Spleen (tissue), 11 donors: ENCODE data around the gene PYGO2. TPM values are rescaled to one million over a fixed set of nuclear protein-coding genes. Genes with fewer than 3 reads are reported as not detected.

Experiments used
- DNase-seq: peaks from one replicate; pipeline ENCODE4 v3.0.0-alpha.2; 2020
- H3K27ac ChIP-seq, 8 donors: fragments of 200-600 bp; sonication (generic) in 7 of 8; 1 replicate in 4 of 8; 2 replicates in 4 of 8; pipeline versions ENCODE4 v1.5.0 to v1.8.0; 2016 to 2021; ENCODE audit warnings: inconsistent platforms in 4 of 8, mild to moderate bottlenecking in 4 of 8, moderate library complexity in 1 of 8
- H3K27me3 ChIP-seq, 7 donors: fragments of 200-600 bp; sonication (generic) in 6 of 7; replicated peaks in 1 of 7; 1 replicate in 4 of 7; 2 replicates in 3 of 7; pipeline versions ENCODE4 v1.5.0 to v1.8.0; 2016 to 2021; ENCODE audit warnings: inconsistent platforms in 3 of 7, mild to moderate bottlenecking in 1 of 7
- H3K36me3 ChIP-seq, 6 donors: fragments of 200-600 bp; sonication (generic) in 5 of 6; 1 replicate in 4 of 6; 2 replicates in 2 of 6; pipeline versions ENCODE4 v1.5.0 to v1.8.0; 2016 to 2021; ENCODE audit warnings: inconsistent platforms in 2 of 6
- H3K4me1 ChIP-seq, 6 donors: fragments of 200-600 bp; sonication (generic) in 5 of 6; 1 replicate in 3 of 6; 2 replicates in 3 of 6; pipeline versions ENCODE4 v1.5.0 to v1.8.0; 2016 to 2021; ENCODE audit warnings: inconsistent platforms in 3 of 6
- H3K4me3 ChIP-seq, 8 donors: fragments of 200-600 bp; sonication (generic) in 7 of 8; 1 replicate in 4 of 8; 2 replicates in 4 of 8; pipeline versions ENCODE4 v1.5.0 to v1.8.0; 2016 to 2021; ENCODE audit warnings: inconsistent platforms in 4 of 8, mild to moderate bottlenecking in 4 of 8, moderate library complexity in 2 of 8
- H3K9me3 ChIP-seq, 8 donors: fragments of 200-600 bp; sonication (generic) in 7 of 8; 1 replicate in 4 of 8; 2 replicates in 4 of 8; pipeline versions ENCODE4 v1.5.0 to v1.8.0; 2016 to 2021; ENCODE audit warnings: inconsistent platforms in 4 of 8
- CTCF ChIP-seq, 11 experiments: fragments of 200-600 bp in 7 of 11; fragments of 450-650 bp in 4 of 11; sonication (generic) in 4 of 11; IDR thresholded peaks in 8 of 11; conservative IDR thresholded peaks in 3 of 11; 1 replicate in 7 of 11; 2 replicates in 4 of 11; pipeline versions ENCODE4 v1.4.0 to v1.8.0; 2016 to 2021; ENCODE audit warnings: antibody characterized with exemption in 11 of 11, inconsistent platforms in 4 of 11, mild to moderate bottlenecking in 1 of 11
- POLR2A ChIP-seq, 3 donors: fragments of 450-650 bp; IDR thresholded peaks; one replicate each; pipeline ENCODE4 v1.5.1; 2017; ENCODE audit warnings: antibody characterized with exemption in 3 of 3, mild to moderate bottlenecking in 1 of 3
- POLR2AphosphoS5 ChIP-seq, 3 donors: sonication (generic); formaldehyde crosslinking; IDR thresholded peaks; one replicate each; pipeline ENCODE4 v1.5.1; 2017; ENCODE audit warnings: antibody characterized with exemption in 3 of 3
- WGBS, 5 donors: extraction: QIAGEN DNeasy Blood & Tissue Kit in 3 of 5; methylation state at CpG; one replicate each; pipeline versions ENCODE4 v1.1.5 to v1.1.7; 2013 to 2018; 5-methylcytosine and 5-hydroxymethylcytosine counted together
- intact Hi-C: fragments of 100-400 bp; cut with DNase I; formaldehyde crosslinking; loops from one replicate; pipeline ENCODE4 v1.15.0; 2023; ENCODE audit warnings: low total_unique reads
- polyA plus RNA-seq, 3 donors: library from polyadenylated mRNA; stranded (reverse); fragments of 200-250 nt; gene quantifications; one replicate each; pipeline ENCODE4 v1.2.1, GENCODE V29; 2013
- total RNA-seq, 7 donors: library from RNA; depleted of rRNA in 3 of 7; stranded (reverse); fragments of >200 nt in 3 of 7; fragmentation: NEBNext Ultra II Directional in 4 of 7; extraction: Animal tissue kit (Norgen Biotek cat#: 25700) in 4 of 7; gene quantifications; one replicate each; pipeline versions ENCODE4 v1.1.0 to v1.2.1, GENCODE V29; 2016 to 2021
- donor health status: healthy with polysubstance abuse.
- donor health status: DM: no; HTN: no; CAD: no; lungs with moderate emphysema.
- donor health status: DM: no; HTN: no; CAD: no.
- donor health status: Bipolar disorder and iron deficiency.
- donor health status: healthy.
- donor health status: DM: no; HTN: no; CAD: no.
- donor health status: DM: yes; HTN: yes; CAD: no.

The PYGO2 gene
- total and polyA plus RNA-seq, 10 donors: 19.8 to 36.6 (median 35.2) TPM

- Histone ChIP-seq H3K9me3 (no peaks in the 10 kb centered on the region), H3K27ac (peak overlapping the region; percentile 89 to 99 (median 95)), H3K4me1 (peaks cover 42 to 91% (median 61%) of the 10 kb centered on the region in 6 donors), H3K4me3 (peak overlapping the region; percentile 71 to 90 (median 78)), H3K27me3 (no peaks in the 10 kb centered on the region), H3K36me3 (no peaks in the 10 kb centered on the region)
- TF ChIP-seq POLR2A (IDR thresholded peaks at IDR 0.05): peak in 1 of 3 donors; percentile 1
- TF ChIP-seq CTCF (IDR thresholded peaks at IDR 0.05 in 8 of 11, conservative IDR thresholded peaks at IDR 0.05 in 3 of 11): peak in 8 of 11 experiments; percentile 6 to 38 (median 36)
- TF ChIP-seq POLR2AphosphoS5 (IDR thresholded peaks at IDR 0.05): peak; percentile 78 to 86 (median 85)
- peak; percentile 100 for DNase-seq
- intact Hi-C loops: loop anchor here (5.0 to 10.0 kb wide), 2 partner anchors 40 to 63 kb away; partner anchors contain the start of genes EFNA4 and PYGO2
- 0 to 1% (median 1%) methylated on average over 22 to 38 of the region's 38 CpGs for WGBS, 5 donors
Observed at GRCh38 chr1:155001675-155002463, 40.3 kb upstream of the PYGO2 start.

DNA sequence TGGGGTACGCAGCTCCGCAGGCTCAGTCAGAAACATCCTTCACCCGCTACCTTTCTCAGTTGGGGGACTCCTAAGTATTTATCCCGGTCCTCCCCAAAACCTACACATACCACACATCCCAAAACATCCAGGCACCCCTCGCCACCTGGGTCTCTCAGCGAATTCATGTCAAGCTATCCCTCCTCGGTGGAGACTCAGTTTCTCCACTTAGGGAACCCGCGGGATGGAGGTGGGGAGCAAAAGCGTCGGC lies 39.8 kb upstream of the PYGO2 start:
- intact Hi-C loops: loop anchor here (5.0 to 10.0 kb wide), 2 partner anchors 39 to 63 kb away; partner anchors contain the start of genes EFNA4 and PYGO2
- H3K27ac ChIP-seq: peak overlapping the region; percentile 89 to 99 (median 95)
- no peak for DNase-seq
- TF ChIP-seq POLR2AphosphoS5 (IDR thresholded peaks at IDR 0.05): no peak
- no peak for TF ChIP-seq CTCF (IDR thresholded peaks at IDR 0.05 in 8 of 11, conservative IDR thresholded peaks at IDR 0.05 in 3 of 11)
- no peak for TF ChIP-seq POLR2A (IDR thresholded peaks at IDR 0.05)
- H3K27me3 ChIP-seq: no peaks in the 10 kb centered on the region
- H3K4me1 ChIP-seq: peaks cover 37 to 86% (median 56%) of the 10 kb centered on the region in 6 donors
- peak overlapping the region; percentile 71 to 90 (median 78) for H3K4me3 ChIP-seq
- 0% methylated on average over 7 to 11 of the region's 11 CpGs for WGBS, 5 donors
- H3K36me3 ChIP-seq: no peaks in the 10 kb centered on the region
- H3K9me3 ChIP-seq: no peaks in the 10 kb centered on the region

GRCh38 chr1:155000726-155001424 lies 39.3 kb upstream of the PYGO2 start:
- Histone ChIP-seq H3K4me1 (peaks cover 32 to 86% (median 52%) of the 10 kb centered on the region in 6 donors), H3K27me3 (no peaks in the 10 kb centered on the region), H3K36me3 (no peaks in the 10 kb centered on the region), H3K9me3 (no peaks in the 10 kb centered on the region), H3K27ac (peak overlapping the region; percentile 89 to 99 (median 95)), H3K4me3 (peak overlapping the region; percentile 71 to 90 (median 78))
- 0 to 1% (median 0%) methylated on average over 19 to 43 of the region's 43 CpGs for WGBS, 5 donors
- TF ChIP-seq CTCF (IDR thresholded peaks at IDR 0.05 in 8 of 11, conservative IDR thresholded peaks at IDR 0.05 in 3 of 11): peak in 2 of 11 experiments; percentile 11 to 15
- TF ChIP-seq POLR2AphosphoS5 (IDR thresholded peaks at IDR 0.05): peak; percentile 66 to 83 (median 76)
- peak in 1 of 3 donors; percentile 8 for TF ChIP-seq POLR2A (IDR thresholded peaks at IDR 0.05)
- intact Hi-C loops: loop anchor here (5.0 to 10.0 kb wide), 2 partner anchors 39 to 64 kb away; partner anchors contain the start of genes EFNA4 and PYGO2
- DNase-seq: peak; percentile 95

- peak; percentile 85 for DNase-seq
- intact Hi-C loops: loop anchor here (5.0 to 10.0 kb wide), 2 partner anchors 38 to 64 kb away; partner anchors contain the start of genes EFNA4 and PYGO2
- Histone ChIP-seq H3K27ac (peak overlapping the region; percentile 89 to 99 (median 95)), H3K4me3 (peak overlapping the region; percentile 30 to 90 (median 78)), H3K36me3 (no peaks in the 10 kb centered on the region), H3K27me3 (no peaks in the 10 kb centered on the region), H3K9me3 (no peaks in the 10 kb centered on the region), H3K4me1 (peaks cover 28 to 86% (median 49%) of the 10 kb centered on the region in 6 donors)
- TF ChIP-seq CTCF (IDR thresholded peaks at IDR 0.05 in 8 of 11, conservative IDR thresholded peaks at IDR 0.05 in 3 of 11): no peak
- no peak for TF ChIP-seq POLR2AphosphoS5 (IDR thresholded peaks at IDR 0.05)
- 0 to 2% (median 0%) methylated on average over 7 to 12 of the region's 13 CpGs for WGBS, 5 donors
Observed at GRCh38 chr1:155000411-155000725, 38.8 kb upstream of the PYGO2 start.
